Neural cell (in vitro differentiated cells): Measurements from ENCODE around the gene SERPINH1. TPM values are rescaled to one million over a fixed set of nuclear protein-coding genes. Genes with fewer than 3 reads are reported as not detected.

Source experiments
- H2AFZ ChIP-seq: fragments of 200-600, 300-800 bp; sonication (generic), shearing (Covaris generic); 2 replicates; pipeline ENCODE4 v1.6.0; 2014; ENCODE audit warnings: low read depth, mild to moderate bottlenecking, antibody characterized with exemption, low read length, moderate library complexity
- H3F3A ChIP-seq: fragments of 200-600 bp; shearing (Covaris generic); 2 replicates; pipeline ENCODE4 v1.6.1; 2016; ENCODE audit warnings: mild to moderate bottlenecking, moderate library complexity, mixed read lengths, antibody characterized with exemption, low read length; ENCODE audit not compliant: insufficient read depth, poor library complexity, severe bottlenecking
- H3K27ac ChIP-seq: fragments of 200-600, 300-800 bp; sonication (generic), shearing (Covaris generic); 2 replicates; pipeline ENCODE4 v1.5.1; 2014; ENCODE audit warnings: mild to moderate bottlenecking, low read length, moderate library complexity
- H3K27me3 ChIP-seq: fragments of 300-800, 200-600 bp; sonication (generic), shearing (Covaris generic); 2 replicates; pipeline ENCODE4 v1.6.0; 2014; ENCODE audit warnings: mild to moderate bottlenecking, low read depth, low read length, moderate library complexity; ENCODE audit not compliant: insufficient read depth
- H3K36me3 ChIP-seq: fragments of 300-800, 200-600 bp; sonication (generic), shearing (Covaris generic); 2 replicates; pipeline ENCODE4 v1.5.1; 2014; ENCODE audit warnings: mild to moderate bottlenecking, antibody characterized with exemption, low read length, moderate library complexity; ENCODE audit not compliant: insufficient read depth
- H3K4me2 ChIP-seq: fragments of 300-800, 200-600 bp; sonication (generic), shearing (Covaris generic); 2 replicates; pipeline ENCODE4 v1.6.0; 2014; ENCODE audit warnings: mild to moderate bottlenecking, low read length
- H3K4me3 ChIP-seq: fragments of 300-800, 200-600 bp; sonication (generic), shearing (Covaris generic); 2 replicates; pipeline ENCODE4 v1.5.1; 2014; ENCODE audit warnings: mild to moderate bottlenecking, low read length, moderate library complexity
- H3K79me2 ChIP-seq: fragments of 200-600 bp; shearing (Covaris generic); replicated peaks from 2 replicates; pipeline ENCODE4 v1.6.0; 2014; ENCODE audit warnings: mild to moderate bottlenecking, low read length, moderate library complexity; ENCODE audit not compliant: insufficient read depth
- H3K9ac ChIP-seq: fragments of 300-800, 200-600 bp; sonication (generic), shearing (Covaris generic); 2 replicates; pipeline ENCODE4 v1.6.1; 2016; ENCODE audit warnings: mild to moderate bottlenecking, low read length, mixed read lengths
- H3K9me2 ChIP-seq: fragments of 200-600 bp; shearing (Covaris generic); 2 replicates; pipeline ENCODE4 v1.6.1; 2016; ENCODE audit warnings: mild to moderate bottlenecking, low read length, mixed read lengths; ENCODE audit not compliant: insufficient read depth
- H3K9me3 ChIP-seq: fragments of 200-600, 300-800 bp; sonication (generic), shearing (Covaris generic); 2 replicates; pipeline ENCODE4 v1.6.1; 2016; ENCODE audit warnings: mild to moderate bottlenecking, mixed run types, low read length, moderate library complexity, mixed read lengths
- H4K20me1 ChIP-seq: fragments of 200-600 bp; shearing (Covaris generic); 2 replicates; pipeline ENCODE4 v1.6.1; 2016; ENCODE audit warnings: mild to moderate bottlenecking, mixed run types; ENCODE audit not compliant: insufficient read depth
- EP300 ChIP-seq: fragments of 450-650 bp; conservative IDR thresholded peaks from 2 replicates; pipeline ENCODE4 v1.6.1; 2014; ENCODE audit warnings: antibody characterized with exemption, mild to moderate bottlenecking, moderate library complexity; ENCODE audit not compliant: poor library complexity, severe bottlenecking
- EZH2 ChIP-seq: fragments of 200-600, 300-800 bp; shearing (Covaris generic), sonication (generic); IDR thresholded peaks from 2 replicates; pipeline ENCODE4 v1.6.1; 2014; ENCODE audit warnings: antibody characterized with exemption, low read length, borderline replicate concordance, mild to moderate bottlenecking; ENCODE audit not compliant: insufficient read depth, poor library complexity, severe bottlenecking
- MXI1 ChIP-seq: fragments of 450-650 bp; conservative IDR thresholded peaks from 2 replicates; pipeline ENCODE4 v1.6.1; 2014; ENCODE audit warnings: antibody characterized with exemption, mild to moderate bottlenecking; ENCODE audit not compliant: poor library complexity, severe bottlenecking
- POLR2AphosphoS5 ChIP-seq: IDR thresholded peaks from 2 replicates; pipeline ENCODE4 v1.6.1; 2012
- RAD21 ChIP-seq: fragments of 450-650 bp; conservative IDR thresholded peaks from 2 replicates; pipeline ENCODE4 v1.6.1; 2014; ENCODE audit warnings: antibody characterized with exemption, mild to moderate bottlenecking, moderate library complexity
- REST ChIP-seq: IDR thresholded peaks from 2 replicates; pipeline ENCODE4 v1.6.1; 2012; ENCODE audit warnings: borderline replicate concordance
- SMC3 ChIP-seq: fragments of 450-650 bp; conservative IDR thresholded peaks from 2 replicates; pipeline ENCODE4 v1.6.1; 2014; ENCODE audit warnings: antibody characterized with exemption, mild to moderate bottlenecking, moderate library complexity; ENCODE audit not compliant: poor library complexity
- TAF1 ChIP-seq: IDR thresholded peaks from 2 replicates; pipeline ENCODE4 v1.6.1; 2012; ENCODE audit warnings: low read depth
- polyA plus RNA-seq: library from polyadenylated mRNA; depleted of rRNA; stranded (reverse); fragments of >200 nt; gene quantifications from 2 replicates; pipeline ENCODE4 v1.2.3, GENCODE V29; 2014

SERPINH1 gene
- polyA plus RNA-seq, 1 donor from 2014 or later = 16.1 TPM

DNA sequence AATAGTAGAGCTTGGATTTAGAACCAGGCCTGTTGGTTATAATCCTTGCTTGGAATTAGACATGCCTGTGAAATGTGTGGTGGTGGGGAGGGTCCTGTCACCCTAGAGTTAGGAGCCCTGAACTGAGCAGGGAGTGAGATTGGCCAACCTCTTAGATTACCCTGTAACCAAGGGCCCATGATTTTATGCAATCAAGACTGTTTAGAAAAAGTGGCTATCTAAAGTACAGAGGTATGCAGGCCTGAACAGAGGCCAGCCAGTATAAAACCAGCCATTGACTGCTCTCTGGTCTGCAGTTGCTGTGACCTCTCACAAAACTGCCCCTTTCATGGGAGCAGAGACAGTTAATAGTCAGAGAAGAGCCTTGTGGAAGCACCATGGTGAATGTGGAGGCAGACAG is 36.2 kb downstream of the SERPINH1 start:
- H3K9me3 ChIP-seq = no peaks in the 10 kb centered on the region
- peak overlapping the region; percentile 40 for H3K27ac ChIP-seq
- H4K20me1 ChIP-seq = no peaks in the 10 kb centered on the region
- H3K79me2 ChIP-seq = peaks cover 3% of the 10 kb centered on the region
- no peak overlapping the region for H3K9ac ChIP-seq
- H3K4me3 ChIP-seq = peak overlapping the region; percentile 37
- H3K4me2 ChIP-seq = no peak overlapping the region
- H3K36me3 ChIP-seq = peaks cover 4% of the 10 kb centered on the region
- H2AFZ ChIP-seq = no peak overlapping the region
- TF ChIP-seq TAF1 (no peak), EZH2 (no peak), REST (no peak), RAD21 (no peak)
- no peaks in the 10 kb centered on the region for H3K9me2 ChIP-seq
- H3K27me3 ChIP-seq = no peaks in the 10 kb centered on the region
- no peaks in the 10 kb centered on the region for H3F3A ChIP-seq

- no peaks in the 10 kb centered on the region for H4K20me1 ChIP-seq
- H3F3A ChIP-seq = no peaks in the 10 kb centered on the region
- peaks cover 4% of the 10 kb centered on the region for H3K36me3 ChIP-seq
These were observed 36.8 kb downstream of the SERPINH1 start for GRCh38 chr11:75598900-75599299.

GRCh38 chr11:75600356-75600755 is 38.3 kb downstream of the SERPINH1 start:
- H3K36me3 ChIP-seq = peaks cover 4% of the 10 kb centered on the region
- no peaks in the 10 kb centered on the region for H3F3A ChIP-seq
- TF ChIP-seq POLR2AphosphoS5 (no peak), MXI1 (no peak), SMC3 (no peak), EP300 (no peak), TAF1 (no peak), EZH2 (no peak), REST (no peak)
- no peaks in the 10 kb centered on the region for H3K9me3 ChIP-seq
- H3K4me2 ChIP-seq = no peak overlapping the region
- H3K9me2 ChIP-seq = no peaks in the 10 kb centered on the region
- no peaks in the 10 kb centered on the region for H4K20me1 ChIP-seq
- peaks cover 3% of the 10 kb centered on the region for H3K79me2 ChIP-seq
- H3K27ac ChIP-seq = no peak overlapping the region
- H3K9ac ChIP-seq = no peak overlapping the region
- no peaks in the 10 kb centered on the region for H3K27me3 ChIP-seq
- no peak overlapping the region for H2AFZ ChIP-seq
- H3K4me3 ChIP-seq = no peak overlapping the region

More at GRCh38 chr11:75598900-75599299, 36.8 kb downstream of the SERPINH1 start:
- H3K79me2 ChIP-seq = peaks cover 3% of the 10 kb centered on the region
- TF ChIP-seq TAF1 (no peak), EZH2 (no peak), POLR2AphosphoS5 (no peak)
- no peak overlapping the region for H3K27ac ChIP-seq
- no peaks in the 10 kb centered on the region for H3K9me3 ChIP-seq
- H2AFZ ChIP-seq = no peak overlapping the region
- H3K4me2 ChIP-seq = no peak overlapping the region
- H3K27me3 ChIP-seq = no peaks in the 10 kb centered on the region
- H3K9ac ChIP-seq = no peak overlapping the region
- H3K9me2 ChIP-seq = no peaks in the 10 kb centered on the region
- H3K4me3 ChIP-seq = no peak overlapping the region
